Measurements from ENCODE around the gene KCNIP1.

The KCNIP1 gene

DNA sequence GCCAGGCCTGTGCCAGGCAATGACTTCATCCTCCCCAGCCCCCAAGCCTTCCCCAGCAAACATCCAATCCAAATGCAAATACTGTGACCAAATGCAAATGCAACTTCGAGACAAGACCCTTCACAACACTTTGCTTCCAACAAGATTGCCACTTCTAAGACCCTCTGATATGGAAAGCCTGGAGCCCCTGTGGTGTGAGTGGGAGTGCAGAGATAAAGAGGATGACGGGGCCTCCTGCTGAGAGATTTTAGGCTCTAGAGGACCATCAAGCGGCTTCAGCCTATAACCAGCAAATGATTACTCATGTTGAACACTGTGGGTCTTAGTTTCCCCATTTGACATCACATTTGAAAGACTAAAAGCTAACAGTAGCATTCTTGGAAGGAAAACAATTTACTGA lies 233.1 kb downstream of the KCNIP1 start:
- Histone ChIP-seq H3K27ac (replicated peaks) (no peak overlapping the region), H3K4me3 (replicated peaks; ENCODE audit: insufficient read depth, low read length) (no peak overlapping the region), H3K27me3 (ENCODE audit: insufficient read depth, poor library complexity, severe bottlenecking) (no peaks in the 10 kb centered on the region)
- TF ChIP-seq REST (IDR thresholded peaks at IDR 0.05; ENCODE audit: insufficient replicate concordance, low read depth), result no peak
- no peak for DNase-seq (ENCODE audit: low read depth in 1 of 2, low spot score in 1 of 2)

GRCh38 chr5:170737591-170737990 lies 233.8 kb downstream of the KCNIP1 start:
- H3K4me3 ChIP-seq (replicated peaks; ENCODE audit: insufficient read depth, low read length), result no peak overlapping the region
- no peak overlapping the region for H3K27ac ChIP-seq (replicated peaks)
- DNase-seq (ENCODE audit: low read depth in 1 of 2, low spot score in 1 of 2), result no peak
- TF ChIP-seq POLR2AphosphoS5 (IDR thresholded peaks at IDR 0.05; ENCODE audit: low read depth) (no peak), SPI1 (IDR thresholded peaks at IDR 0.05; ENCODE audit: borderline replicate concordance, low read depth) (no peak), REST (IDR thresholded peaks at IDR 0.05; ENCODE audit: insufficient replicate concordance, low read depth) (no peak), GABPA (IDR thresholded peaks at IDR 0.05; ENCODE audit: low read depth) (no peak), CTCF (IDR thresholded peaks at IDR 0.05; ENCODE audit: insufficient read depth, low read length) (no peak)
- H3K27me3 ChIP-seq (ENCODE audit: insufficient read depth, poor library complexity, severe bottlenecking), result no peaks in the 10 kb centered on the region

GRCh38 chr5:170738840-170739239 lies 235.0 kb downstream of the KCNIP1 start:
- H3K4me3 ChIP-seq (replicated peaks; ENCODE audit: insufficient read depth, low read length), result no peak overlapping the region
- no peak for DNase-seq (ENCODE audit: low read depth in 1 of 2, low spot score in 1 of 2)
- no peak overlapping the region for H3K27ac ChIP-seq (replicated peaks)
- TF ChIP-seq GABPA (IDR thresholded peaks at IDR 0.05; ENCODE audit: low read depth), result no peak
- TF ChIP-seq SPI1 (IDR thresholded peaks at IDR 0.05; ENCODE audit: borderline replicate concordance, low read depth), result no peak
- TF ChIP-seq CTCF (IDR thresholded peaks at IDR 0.05; ENCODE audit: insufficient read depth, low read length), result no peak
- no peak for TF ChIP-seq POLR2AphosphoS5 (IDR thresholded peaks at IDR 0.05; ENCODE audit: low read depth)
- TF ChIP-seq REST (IDR thresholded peaks at IDR 0.05; ENCODE audit: insufficient replicate concordance, low read depth), result no peak
- H3K27me3 ChIP-seq (ENCODE audit: insufficient read depth, poor library complexity, severe bottlenecking), result peaks cover 1% of the 10 kb centered on the region

DNA sequence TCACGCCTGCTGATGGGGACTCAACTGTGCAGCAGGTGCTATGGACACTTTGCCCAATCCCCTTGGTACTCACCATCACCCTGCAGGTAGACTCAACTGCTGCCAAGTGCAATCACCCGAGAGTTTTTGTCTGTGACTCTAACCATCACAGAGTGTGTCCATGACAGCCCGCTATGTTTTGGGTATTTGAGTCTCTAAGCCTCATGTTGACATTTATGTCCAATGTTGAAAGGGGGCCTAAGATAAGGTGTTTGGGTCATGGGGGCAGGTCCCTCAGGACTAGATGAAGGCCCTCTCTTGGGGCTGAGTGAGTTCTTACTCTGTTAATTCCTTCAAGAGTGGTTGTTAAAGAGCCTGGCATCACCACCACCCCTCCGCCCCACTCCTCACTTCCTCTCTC lies 235.6 kb downstream of the KCNIP1 start:
- Histone ChIP-seq H3K4me3 (replicated peaks; ENCODE audit: insufficient read depth, low read length) (no peak overlapping the region), H3K27me3 (ENCODE audit: insufficient read depth, poor library complexity, severe bottlenecking) (peaks cover 4% of the 10 kb centered on the region), H3K27ac (replicated peaks) (no peak overlapping the region)
- DNase-seq (ENCODE audit: low read depth in 1 of 2, low spot score in 1 of 2), result no peak
- no peak for TF ChIP-seq CTCF (IDR thresholded peaks at IDR 0.05; ENCODE audit: insufficient read depth, low read length)
- TF ChIP-seq GABPA (IDR thresholded peaks at IDR 0.05; ENCODE audit: low read depth), result no peak
- no peak for TF ChIP-seq SPI1 (IDR thresholded peaks at IDR 0.05; ENCODE audit: borderline replicate concordance, low read depth)

All from HL-60 (cell line).